GM13976 (cell line): Measurements from ENCODE around the gene IQGAP2.

Experiments used
- DNase-seq: peaks from one replicate; pipeline ENCODE4 v3.0.0; 2012; ENCODE audit warnings: low spot score
- CTCF ChIP-seq: IDR thresholded peaks from 2 replicates; pipeline ENCODE4 v1.5.1; 2012; ENCODE audit warnings: borderline replicate concordance, mild to moderate bottlenecking; ENCODE audit not compliant: insufficient read depth; ENCODE audit errors: extremely low read depth, missing control alignments, control extremely low read depth
- in situ Hi-C: fragments of 300-500 bp; cut with MboI; formaldehyde crosslinking; loops from one replicate; pipeline ENCODE4 v1.12.0; 2022; ENCODE audit warnings: low sequenced_read_pairs, mixed read lengths, inconsistent platforms; ENCODE audit not compliant: unreplicated experiment

The IQGAP2 gene

GRCh38 chr5:76469656-76470290 is 66.7 kb downstream of the IQGAP2 start:
- no peak for DNase-seq
- TF ChIP-seq CTCF: no peak
- in situ Hi-C loops: no loop called here

DNA sequence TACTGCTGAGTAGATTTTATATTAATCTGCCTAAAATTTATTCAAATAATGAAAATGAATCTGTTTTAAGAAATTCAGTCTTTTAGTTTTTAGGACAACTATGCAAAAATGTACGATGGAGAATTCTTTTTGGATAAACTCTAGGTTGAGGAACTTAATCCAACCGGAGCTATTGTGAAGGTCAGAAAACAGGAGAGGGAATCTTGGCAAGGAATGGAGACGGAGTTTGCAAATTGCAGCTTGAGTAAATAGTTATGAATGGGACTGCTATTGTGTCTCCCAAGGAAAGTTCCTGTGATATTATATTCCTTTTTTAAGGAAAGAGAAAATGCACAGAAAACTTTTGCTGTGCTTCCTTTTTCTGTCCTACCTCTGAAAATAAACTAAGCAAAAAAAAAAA is 67.9 kb downstream of the IQGAP2 start:
- TF ChIP-seq CTCF: no peak

GRCh38 chr5:76471406-76471805 is 68.3 kb downstream of the IQGAP2 start:
- no peak for DNase-seq
- no peak for TF ChIP-seq CTCF
- in situ Hi-C loops: no loop called here

More for the DNA sequence above, 67.9 kb downstream of the IQGAP2 start:
- no peak for DNase-seq
- in situ Hi-C loops: no loop called here

DNA sequence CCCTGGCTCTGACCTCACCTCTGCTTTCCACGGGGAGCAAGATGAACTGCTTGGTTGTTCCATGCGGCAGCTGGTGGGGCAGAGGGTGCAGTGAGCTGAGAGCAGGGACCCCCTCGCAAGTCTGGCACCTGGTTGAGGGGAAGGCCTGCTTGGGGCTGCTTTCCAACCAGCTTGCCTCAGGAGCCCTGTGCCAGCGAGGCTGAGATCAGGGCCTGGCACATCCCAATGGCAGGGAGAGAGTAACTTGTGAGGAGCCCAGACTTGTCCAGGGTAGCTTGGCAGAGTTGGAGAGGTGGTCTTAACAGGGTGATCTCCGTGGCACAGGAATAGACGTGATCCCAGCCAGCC is 68.9 kb downstream of the IQGAP2 start:
- no peak for TF ChIP-seq CTCF
- no peak for DNase-seq
- in situ Hi-C loops: no loop called here

DNA sequence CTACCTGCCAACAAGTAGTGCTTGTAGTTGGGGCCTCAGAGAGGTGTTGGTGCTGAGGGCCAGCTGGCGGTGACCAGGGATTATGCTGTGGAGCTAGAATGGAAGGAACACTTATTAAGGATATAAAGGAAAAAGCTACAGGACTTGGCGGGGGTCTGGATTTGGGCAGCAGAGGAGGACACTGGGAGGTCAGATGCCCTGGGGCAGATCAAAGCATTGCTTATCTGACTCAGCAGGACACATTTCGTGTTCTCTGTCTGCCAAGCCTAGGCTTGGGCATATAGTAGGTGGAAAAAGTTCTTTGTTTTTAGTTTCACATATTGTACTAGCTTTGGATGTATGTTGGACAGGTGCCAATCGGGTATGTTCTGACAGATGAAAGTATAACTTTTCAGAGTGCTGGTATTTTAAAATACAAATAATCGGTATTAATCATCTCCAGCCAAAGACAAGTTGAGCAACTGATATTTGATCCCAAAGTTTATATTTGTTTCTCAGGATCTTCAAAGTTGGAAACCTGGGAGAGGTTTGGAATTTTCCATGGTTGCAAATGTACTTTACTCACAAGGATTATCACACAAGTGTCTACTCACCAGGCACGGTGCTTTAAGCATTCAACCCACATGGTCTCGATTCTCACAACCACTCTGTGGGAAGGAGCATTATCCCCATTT is 69.4 kb downstream of the IQGAP2 start:
- in situ Hi-C loops: no loop called here
- TF ChIP-seq CTCF: no peak
- DNase-seq: no peak

GRCh38 chr5:76473009-76473336 is 69.9 kb downstream of the IQGAP2 start:
- DNase-seq: no peak
- TF ChIP-seq CTCF: no peak
- in situ Hi-C loops: no loop called here
